ENCODE measurements around the gene FMO1.
"Not testable (repeated sequence)": the region's sequence is repeated elsewhere in the genome, so short reads cannot be mapped to it uniquely, and the experiment has no call there.

Gene FMO1

GRCh38 chr1:171279678-171280077 lies 31.4 kb downstream of the FMO1 start:
- DNase-seq (ENCODE audit: low read depth): no peak

GRCh38 chr1:171280599-171280998 lies 32.3 kb downstream of the FMO1 start:
- DNase-seq (ENCODE audit: low read depth): no peak

GRCh38 chr1:171286032-171286705 lies 37.9 kb downstream of the FMO1 start:
- no peak for DNase-seq (ENCODE audit: low read depth)

- DNase-seq (ENCODE audit: low read depth): no peak
Measured at GRCh38 chr1:171290621-171291020, 42.3 kb downstream of the FMO1 start.

- no peak for DNase-seq (ENCODE audit: low read depth)
Measured at GRCh38 chr1:171292799-171293198, 44.5 kb downstream of the FMO1 start.

- DNase-seq (ENCODE audit: low read depth): not testable (repeated sequence)
Measured at GRCh38 chr1:171295383-171295782, 47.1 kb downstream of the FMO1 start.

- no peak for DNase-seq (ENCODE audit: low read depth)
Measured at GRCh38 chr1:171295821-171296220, 47.5 kb downstream of the FMO1 start.

GRCh38 chr1:171296897-171297296 lies 48.6 kb downstream of the FMO1 start:
- no peak for DNase-seq (ENCODE audit: low read depth)

GRCh38 chr1:171298696-171299095 lies 50.4 kb downstream of the FMO1 start:
- no peak for DNase-seq (ENCODE audit: low read depth)

- DNase-seq (ENCODE audit: low read depth): no peak
Measured at GRCh38 chr1:171299342-171299741, 51.0 kb downstream of the FMO1 start.

- no peak for DNase-seq (ENCODE audit: low read depth)
Measured at GRCh38 chr1:171300401-171300800, 52.1 kb downstream of the FMO1 start.

GRCh38 chr1:171310661-171311087 lies 62.4 kb downstream of the FMO1 start:
- DNase-seq (ENCODE audit: low read depth): no peak

GRCh38 chr1:171311771-171312558 lies 63.7 kb downstream of the FMO1 start:
- no peak for DNase-seq (ENCODE audit: low read depth)

GRCh38 chr1:171313319-171313834 lies 65.1 kb downstream of the FMO1 start:
- no peak for DNase-seq (ENCODE audit: low read depth)

GRCh38 chr1:171313835-171314320 lies 65.6 kb downstream of the FMO1 start, which contains the start of gene FMO4:
TSS of gene FMO4 (plus strand) at chr1:171314183. CDS start at chr1:171319826, 5,643 bp downstream.
- DNase-seq (ENCODE audit: low read depth): peak; percentile 58

- no peak for DNase-seq (ENCODE audit: low read depth)
Measured at GRCh38 chr1:171329251-171329650, 81.0 kb downstream of the FMO1 start.

GRCh38 chr1:171334024-171334640 lies 85.8 kb downstream of the FMO1 start:
- DNase-seq (ENCODE audit: low read depth): no peak
